Liver (tissue), 9 donors: ENCODE data around the gene ATL2. TPM values are rescaled to one million over a fixed set of nuclear protein-coding genes. Genes with fewer than 3 reads are reported as not detected.

ENCODE experiments used
- DNase-seq: peaks from one replicate; pipeline ENCODE4 v3.0.0-alpha.2; 2017; ENCODE audit warnings: low spot score
- H3K27ac ChIP-seq, 2 donors: one replicate each; pipeline ENCODE4 v1.7.0; 2013; ENCODE audit warnings: inconsistent platforms in 2 of 2, low read length in 2 of 2, control low read depth in 1 of 2, low read depth in 1 of 2, mild to moderate bottlenecking in 1 of 2
- H3K27me3 ChIP-seq, 4 donors: one replicate each; pipeline versions ENCODE4 v1.6.1 to v1.7.0; 2013; ENCODE audit warnings: low read length in 3 of 4, inconsistent platforms in 1 of 4, mild to moderate bottlenecking in 1 of 4, moderate library complexity in 1 of 4; ENCODE audit not compliant: control insufficient read depth in 4 of 4, insufficient read depth in 4 of 4
- H3K36me3 ChIP-seq, 4 donors: one replicate each; pipeline versions ENCODE4 v1.6.1 to v1.7.0; 2013; ENCODE audit warnings: low read length in 3 of 4, mild to moderate bottlenecking in 3 of 4, low read depth in 1 of 4, moderate library complexity in 1 of 4; ENCODE audit not compliant: control insufficient read depth in 4 of 4, insufficient read depth in 3 of 4
- H3K4me1 ChIP-seq, 4 donors: one replicate each; pipeline versions ENCODE4 v1.6.1 to v1.7.0; 2013; ENCODE audit warnings: low read length in 3 of 4, mild to moderate bottlenecking in 3 of 4, moderate library complexity in 1 of 4; ENCODE audit not compliant: control insufficient read depth in 4 of 4, insufficient read depth in 4 of 4
- H3K4me3 ChIP-seq, 3 donors: one replicate each; pipeline versions ENCODE4 v1.6.1 to v1.7.0; 2013; ENCODE audit warnings: low read length in 3 of 3, control low read depth in 1 of 3, low read depth in 1 of 3, mild to moderate bottlenecking in 1 of 3
- H3K9ac ChIP-seq, 2 donors: one replicate each; pipeline ENCODE4 v1.7.0; 2013; ENCODE audit warnings: low read length in 2 of 2, mild to moderate bottlenecking in 2 of 2, moderate library complexity in 2 of 2, control low read depth in 1 of 2, low read depth in 1 of 2
- H3K9me3 ChIP-seq, 4 donors: one replicate each; pipeline versions ENCODE4 v1.6.1 to v1.7.0; 2013; ENCODE audit warnings: low read length in 3 of 4; ENCODE audit not compliant: control insufficient read depth in 4 of 4
- ATF3 ChIP-seq: IDR thresholded peaks from 2 replicates; pipeline ENCODE4 v1.6.1; 2016; ENCODE audit warnings: antibody characterized with exemption
- CTCF ChIP-seq: fragments of 150-350 bp; IDR thresholded peaks from 2 replicates; pipeline ENCODE4 v1.5.1; 2017; ENCODE audit warnings: improper control_type of control experiment, low read depth, low read length; ENCODE audit not compliant: missing input control
- EGR1 ChIP-seq, 2 donors: IDR thresholded peaks; 2 replicates each; pipeline ENCODE4 v1.6.1; 2016 to 2018; ENCODE audit warnings: antibody characterized with exemption in 2 of 2, low read depth in 2 of 2
- FOXA1 ChIP-seq: IDR thresholded peaks from 2 replicates; pipeline ENCODE4 v1.6.1; 2016; ENCODE audit warnings: antibody characterized with exemption
- GABPA ChIP-seq, 2 donors: IDR thresholded peaks in 1 of 2; conservative IDR thresholded peaks in 1 of 2; 2 replicates each; pipeline ENCODE4 v1.6.1; 2016; ENCODE audit warnings: antibody characterized with exemption in 2 of 2, mild to moderate bottlenecking in 1 of 2, moderate library complexity in 1 of 2
- HNF4A ChIP-seq, 2 donors: conservative IDR thresholded peaks; 2 replicates each; pipeline ENCODE4 v1.6.1; 2016; ENCODE audit warnings: antibody characterized with exemption in 2 of 2, mild to moderate bottlenecking in 2 of 2
- HNF4G ChIP-seq: IDR thresholded peaks from 2 replicates; pipeline ENCODE4 v1.6.1; 2016; ENCODE audit warnings: antibody characterized with exemption
- JUND ChIP-seq, 2 donors: IDR thresholded peaks; 2 replicates each; pipeline ENCODE4 v1.6.1; 2016; ENCODE audit warnings: antibody characterized with exemption in 2 of 2
- NR2F2 ChIP-seq: IDR thresholded peaks from 2 replicates; pipeline ENCODE4 v1.6.1; 2016; ENCODE audit warnings: antibody characterized with exemption
- RAD21 ChIP-seq, 2 donors: IDR thresholded peaks; 2 replicates each; pipeline ENCODE4 v1.6.1; 2016; ENCODE audit warnings: antibody characterized with exemption in 2 of 2, mild to moderate bottlenecking in 2 of 2
- REST ChIP-seq: IDR thresholded peaks from 2 replicates; pipeline ENCODE4 v1.6.1; 2016; ENCODE audit warnings: antibody characterized with exemption, mild to moderate bottlenecking
- RXRA ChIP-seq, 2 donors: IDR thresholded peaks; 2 replicates each; pipeline ENCODE4 v1.6.1; 2017 to 2018; ENCODE audit warnings: antibody characterized with exemption in 2 of 2, mild to moderate bottlenecking in 1 of 2
- SP1 ChIP-seq: IDR thresholded peaks from 2 replicates; pipeline ENCODE4 v1.6.1; 2018; ENCODE audit warnings: antibody characterized with exemption, mild to moderate bottlenecking
- TAF1 ChIP-seq: conservative IDR thresholded peaks from 2 replicates; pipeline ENCODE4 v1.6.1; 2016; ENCODE audit warnings: antibody characterized with exemption, mild to moderate bottlenecking
- YY1 ChIP-seq: IDR thresholded peaks from 2 replicates; pipeline ENCODE4 v1.6.1; 2016; ENCODE audit warnings: antibody characterized with exemption, mild to moderate bottlenecking
- ZBTB33 ChIP-seq: IDR thresholded peaks from 2 replicates; pipeline ENCODE4 v1.6.1; 2016; ENCODE audit warnings: antibody characterized with exemption
- WGBS: extraction: QIAGEN DNeasy Blood & Tissue Kit; methylation state at CpG from one replicate; pipeline ENCODE4 v1.1.7; 2013; 5-methylcytosine and 5-hydroxymethylcytosine counted together
- polyA plus RNA-seq, 2 donors: library from polyadenylated mRNA; stranded (reverse) in 1 of 2; unstranded in 1 of 2; fragments of 200-250 nt in 1 of 2; fragments of >200 nt in 1 of 2; fragmentation: Nextera tagmentation in 1 of 2; extraction: Ambion mirVana in 1 of 2; gene quantifications; one replicate each; pipeline versions ENCODE4 v1.2.1 to v1.2.3, GENCODE V29; 2013 to 2015
- total RNA-seq, 2 donors: library from RNA; depleted of rRNA; stranded (reverse); fragments of >200 nt; gene quantifications; one replicate each; pipeline ENCODE4 v1.2.3, GENCODE V29; 2014
- TF ChIP-seq, protein P1 (sequence below): IDR thresholded peaks from 2 replicates; pipeline ENCODE4 v1.6.1; 2016; ENCODE audit warnings: antibody characterized with exemption
- donor health status: healthy.
- donor health status: healthy.
- donor health status: healthy.
- donor health status: healthy.
- donor health status: healthy.

ATL2 gene
- total and polyA plus RNA-seq, 4 donors: 21.0 to 163 (median 45.8) TPM

- DNase-seq: no peak
- no peak overlapping the region for H3K9ac ChIP-seq
- TF ChIP-seq CTCF (no peak), HNF4A (conservative IDR thresholded peaks at IDR 0.05) (no peak), RAD21 (IDR thresholded peaks at IDR 0.05) (no peak), REST (no peak), ZBTB33 (no peak), GABPA (IDR thresholded peaks at IDR 0.05 in 1 of 2, conservative IDR thresholded peaks at IDR 0.05 in 1 of 2) (no peak), NR2F2 (no peak), RXRA (IDR thresholded peaks at IDR 0.05) (no peak), HNF4G (no peak), EGR1 (IDR thresholded peaks at IDR 0.05; ENCODE audit: low read depth in 2 of 2) (no peak), JUND (IDR thresholded peaks at IDR 0.05) (no peak), YY1 (no peak), ATF3 (no peak), FOXA1 (no peak), TAF1 (no peak), SP1 (no peak)
- TF ChIP-seq, protein P1, sequence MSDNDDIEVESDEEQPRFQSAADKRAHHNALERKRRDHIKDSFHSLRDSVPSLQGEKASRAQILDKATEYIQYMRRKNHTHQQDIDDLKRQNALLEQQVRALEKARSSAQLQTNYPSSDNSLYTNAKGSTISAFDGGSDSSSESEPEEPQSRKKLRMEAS: no peak
- H3K27ac ChIP-seq: no peak overlapping the region
- no peak overlapping the region for H3K4me3 ChIP-seq
- H3K9me3 ChIP-seq: no peaks in the 10 kb centered on the region
- H3K27me3 ChIP-seq: no peaks in the 10 kb centered on the region
- peaks cover 2 to 25% (median 15%) of the 10 kb centered on the region in 4 donors for H3K36me3 ChIP-seq
- H3K4me1 ChIP-seq: no peaks in the 10 kb centered on the region
- 87% methylated on average over 3 of the region's 3 CpGs for WGBS
Measured at GRCh38 chr2:38344813-38345212, 32.3 kb downstream of the ATL2 start.

DNA sequence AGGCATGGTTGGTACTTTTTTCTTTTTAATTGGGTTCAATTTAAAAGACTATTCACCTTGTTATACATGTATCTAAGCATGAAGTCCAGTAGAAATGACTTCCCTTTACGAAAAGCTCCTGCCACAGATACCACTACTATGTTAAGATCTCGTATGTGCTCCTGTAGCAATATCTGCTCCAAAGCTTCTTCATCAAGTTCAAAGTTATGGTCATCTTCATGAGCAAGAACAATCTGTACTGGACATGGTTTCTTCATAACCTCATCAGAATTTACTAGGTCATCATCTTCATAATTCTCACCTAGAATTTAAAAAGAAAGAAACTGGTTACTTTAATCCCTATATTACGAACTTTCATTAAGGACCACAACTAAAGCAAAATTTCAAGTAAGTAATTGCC, 33.9 kb downstream of the ATL2 start:
- Histone ChIP-seq H3K27me3 (no peaks in the 10 kb centered on the region), H3K4me3 (no peak overlapping the region), H3K36me3 (peaks cover 2 to 33% (median 15%) of the 10 kb centered on the region in 4 donors), H3K9me3 (no peaks in the 10 kb centered on the region), H3K9ac (no peak overlapping the region), H3K4me1 (no peaks in the 10 kb centered on the region), H3K27ac (no peak overlapping the region)
- no peak for DNase-seq
- WGBS: 96% methylated on average over 3 of the region's 3 CpGs
- no peak for TF ChIP-seq RXRA (IDR thresholded peaks at IDR 0.05)
